Measurements from ENCODE around the gene RPP25L. TPM values are rescaled to one million over a fixed set of nuclear protein-coding genes. Genes with fewer than 3 reads are reported as not detected.
A peak's percentile ranks its signal among the peaks of the same experiment; 100 is the strongest.

The RPP25L gene
- total RNA-seq, 1 donor from 2014 or later = 31.4 TPM

GRCh38 chr9:34589636-34590380, 22.1 kb downstream of the RPP25L start, which contains the start of gene CNTFR:
CNTFR (minus strand) TSS chr9:34589724; CDS start chr9:34568981, 20,743 bp downstream.
- H3K9me3 ChIP-seq = no peaks in the 10 kb centered on the region
- no peak for DNase-seq (ENCODE audit: extremely low spot score in 2 of 2)
- peak within 1 kb of the TSS; percentile 82 for H3K27ac ChIP-seq
- H3K4me1 ChIP-seq = peaks cover 58% of the 10 kb centered on the region
- TF ChIP-seq CTCF (IDR thresholded peaks at IDR 0.05) (no peak), POLR2A (IDR thresholded peaks at IDR 0.05) (peak in 1 of 2 donors; percentile 65), POLR2AphosphoS5 (IDR thresholded peaks at IDR 0.05; ENCODE audit: insufficient read depth in 1 of 2, low read depth in 1 of 2) (no peak)
- intact Hi-C loops (cut with DNase I) = loop anchor here (5.0 to 10.0 kb wide), 2 partner anchors 43 to 185 kb away; no protein-coding TSS in a partner anchor
- peak within 1 kb of the TSS; percentile 52 to 68 for H3K4me3 ChIP-seq
- H3K27me3 ChIP-seq = no peaks in the 10 kb centered on the region
- H3K36me3 ChIP-seq = no peaks in the 10 kb centered on the region

GRCh38 chr9:34588671-34589635, 22.9 kb downstream of the RPP25L start:
- Histone ChIP-seq H3K9me3 (no peaks in the 10 kb centered on the region), H3K27me3 (no peaks in the 10 kb centered on the region), H3K36me3 (no peaks in the 10 kb centered on the region), H3K4me3 (peak overlapping the region; percentile 52 to 68), H3K27ac (peak overlapping the region; percentile 82), H3K4me1 (peaks cover 52% of the 10 kb centered on the region)
- no peak for DNase-seq (ENCODE audit: extremely low spot score in 2 of 2)
- TF ChIP-seq POLR2AphosphoS5 (IDR thresholded peaks at IDR 0.05; ENCODE audit: insufficient read depth in 1 of 2, low read depth in 1 of 2) (no peak), CTCF (IDR thresholded peaks at IDR 0.05) (no peak), POLR2A (IDR thresholded peaks at IDR 0.05) (no peak)
- intact Hi-C loops (cut with DNase I) = no loop called here

GRCh38 chr9:34587271-34587670, 24.6 kb downstream of the RPP25L start:
- Histone ChIP-seq H3K4me3 (no peak overlapping the region), H3K4me1 (peaks cover 37% of the 10 kb centered on the region), H3K27me3 (no peaks in the 10 kb centered on the region), H3K27ac (no peak overlapping the region), H3K36me3 (no peaks in the 10 kb centered on the region), H3K9me3 (no peaks in the 10 kb centered on the region)
- DNase-seq (ENCODE audit: extremely low spot score in 2 of 2) = no peak
- no peak for TF ChIP-seq POLR2A (IDR thresholded peaks at IDR 0.05)
- TF ChIP-seq CTCF (IDR thresholded peaks at IDR 0.05) = no peak
- TF ChIP-seq POLR2AphosphoS5 (IDR thresholded peaks at IDR 0.05; ENCODE audit: insufficient read depth in 1 of 2, low read depth in 1 of 2) = no peak
- intact Hi-C loops (cut with DNase I) = no loop called here

GRCh38 chr9:34585946-34586669, 25.8 kb downstream of the RPP25L start:
- no peak overlapping the region for H3K27ac ChIP-seq
- TF ChIP-seq POLR2A (IDR thresholded peaks at IDR 0.05) (no peak), POLR2AphosphoS5 (IDR thresholded peaks at IDR 0.05; ENCODE audit: insufficient read depth in 1 of 2, low read depth in 1 of 2) (no peak), CTCF (IDR thresholded peaks at IDR 0.05) (no peak)
- H3K4me1 ChIP-seq = peaks cover 25% of the 10 kb centered on the region
- H3K9me3 ChIP-seq = no peaks in the 10 kb centered on the region
- H3K4me3 ChIP-seq = no peak overlapping the region
- intact Hi-C loops (cut with DNase I) = no loop called here
- H3K27me3 ChIP-seq = no peaks in the 10 kb centered on the region
- DNase-seq (ENCODE audit: extremely low spot score in 2 of 2) = no peak
- no peaks in the 10 kb centered on the region for H3K36me3 ChIP-seq
